ENCODE measurements around the gene CYP3A7.
"Not testable (repeated sequence)": the region's sequence is repeated elsewhere in the genome, so short reads cannot be mapped to it uniquely, and the experiment has no call there.

Gene CYP3A7

DNA sequence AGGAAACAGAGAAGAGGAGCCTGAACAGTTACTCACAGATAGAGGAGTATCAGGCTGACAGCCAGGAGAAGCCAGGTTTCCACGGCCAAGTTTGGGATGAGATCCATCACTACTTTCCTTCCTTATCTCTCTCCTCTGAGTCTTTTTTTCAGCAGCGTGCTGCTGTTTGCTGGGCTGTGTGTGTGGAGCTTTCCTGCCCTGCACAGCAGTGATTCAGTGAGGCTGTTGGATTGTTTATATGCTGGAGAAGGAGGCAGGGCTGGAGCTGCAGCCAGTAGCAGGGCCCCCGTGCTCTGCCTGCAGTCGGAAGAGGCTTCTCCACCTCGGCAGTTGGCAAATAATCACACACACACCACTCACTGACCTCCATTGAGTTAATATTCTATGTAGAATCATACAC is at the start of gene CYP3A7:
Gene CYP3A7, minus strand, starts transcription at position 210 of the 400 bp plus-strand sequence. Its CDS starts 103 bp downstream, at position 107.
- Mint-ChIP-seq H3K27ac (no peak within 1 kb of the TSS), H3K36me3 (ENCODE audit: low read depth) (peaks cover 14% of the 10 kb centered on the region), H3K4me1 (ENCODE audit: low read depth) (no peaks in the 10 kb centered on the region), H3K4me3 (no peak within 1 kb of the TSS), H3K9me3 (no peaks in the 10 kb centered on the region), H3K27me3 (ENCODE audit: low read depth) (no peaks in the 10 kb centered on the region)
- no peak for DNase-seq (ENCODE audit: low spot score)

DNA sequence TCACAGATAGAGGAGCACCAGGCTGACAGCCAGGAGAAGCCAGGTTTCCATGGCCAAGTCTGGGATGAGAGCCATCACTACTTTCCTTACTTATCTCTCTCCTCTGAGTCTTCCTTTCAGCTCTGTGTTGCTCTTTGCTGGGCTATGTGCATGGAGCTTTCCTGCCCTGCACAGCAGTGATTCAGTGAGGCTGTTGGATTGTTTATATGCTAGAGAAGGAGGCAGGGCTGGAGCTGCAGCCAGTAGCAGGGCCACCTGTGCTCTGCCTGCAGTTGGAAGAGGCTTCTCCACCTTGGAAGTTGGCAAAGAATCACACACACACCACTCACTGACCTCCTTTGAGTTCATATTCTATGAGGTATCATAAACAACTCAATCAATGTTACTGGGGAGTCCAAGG is 49.0 kb upstream of the CYP3A7 start, which contains the start of gene CYP3A4:
Gene CYP3A4, minus strand, starts transcription at position 178 of the 400 bp plus-strand sequence. Its CDS starts 103 bp downstream, at position 75.
- no peaks in the 10 kb centered on the region for H3K9me3 Mint-ChIP-seq
- peaks cover 3% of the 10 kb centered on the region for H3K27me3 Mint-ChIP-seq (ENCODE audit: low read depth)
- no peak within 1 kb of the TSS for H3K27ac Mint-ChIP-seq
- no peaks in the 10 kb centered on the region for H3K36me3 Mint-ChIP-seq (ENCODE audit: low read depth)
- no peak within 1 kb of the TSS for H3K4me3 Mint-ChIP-seq
- H3K4me1 Mint-ChIP-seq (ENCODE audit: low read depth), result peaks cover 4% of the 10 kb centered on the region
- DNase-seq (ENCODE audit: low spot score), result no peak

DNA sequence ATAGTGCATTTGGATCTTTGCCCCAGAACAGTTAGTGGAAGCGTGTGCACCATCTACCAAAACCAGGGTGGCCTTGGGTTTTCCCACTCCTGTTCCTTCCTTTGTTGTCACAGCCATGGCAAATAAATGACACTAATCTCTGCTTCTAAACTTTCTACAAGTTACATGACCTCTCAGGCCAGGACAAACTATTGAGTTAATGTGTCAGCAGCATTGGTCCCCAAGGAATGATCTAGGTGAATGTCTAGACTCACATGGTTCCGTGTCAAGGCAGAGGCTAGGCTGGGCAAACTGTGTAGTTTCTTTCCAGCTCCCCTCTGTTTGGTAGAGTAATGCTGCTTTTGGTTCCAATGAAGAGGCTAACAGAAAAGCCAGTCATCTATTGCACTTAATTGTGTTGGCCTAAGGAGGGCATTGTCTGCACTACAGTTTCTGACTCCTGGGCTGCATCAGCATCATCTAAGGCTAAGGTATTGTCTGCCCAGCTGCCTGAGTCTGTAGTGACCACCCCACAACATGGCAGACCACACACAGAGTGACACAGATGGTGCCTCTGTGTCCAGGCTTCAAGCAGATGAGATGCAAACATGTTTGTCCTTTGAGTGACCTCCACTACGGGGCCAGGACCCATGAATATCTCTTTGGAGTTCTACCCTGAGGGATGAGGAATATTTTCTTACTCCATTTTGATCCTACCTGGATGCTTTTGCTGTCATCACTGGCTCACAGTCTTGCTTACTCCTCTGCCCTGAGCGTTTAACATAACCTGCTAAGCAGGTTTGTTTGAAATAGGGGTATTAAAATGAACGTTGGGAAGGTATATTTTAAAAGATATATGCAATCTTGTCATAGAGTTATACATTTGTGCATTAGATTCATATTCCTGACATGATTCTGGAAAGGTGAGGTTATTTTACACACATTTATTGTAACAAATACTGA is 47.3 kb upstream of the CYP3A7 start:
- DNase-seq (ENCODE audit: low spot score), result no peak
- no peak overlapping the region for H3K4me3 Mint-ChIP-seq
- no peaks in the 10 kb centered on the region for H3K36me3 Mint-ChIP-seq (ENCODE audit: low read depth)
- H3K9me3 Mint-ChIP-seq, result no peaks in the 10 kb centered on the region
- H3K27ac Mint-ChIP-seq, result no peak overlapping the region
- H3K4me1 Mint-ChIP-seq (ENCODE audit: low read depth), result no peaks in the 10 kb centered on the region
- H3K27me3 Mint-ChIP-seq (ENCODE audit: low read depth), result peaks cover 6% of the 10 kb centered on the region

DNA sequence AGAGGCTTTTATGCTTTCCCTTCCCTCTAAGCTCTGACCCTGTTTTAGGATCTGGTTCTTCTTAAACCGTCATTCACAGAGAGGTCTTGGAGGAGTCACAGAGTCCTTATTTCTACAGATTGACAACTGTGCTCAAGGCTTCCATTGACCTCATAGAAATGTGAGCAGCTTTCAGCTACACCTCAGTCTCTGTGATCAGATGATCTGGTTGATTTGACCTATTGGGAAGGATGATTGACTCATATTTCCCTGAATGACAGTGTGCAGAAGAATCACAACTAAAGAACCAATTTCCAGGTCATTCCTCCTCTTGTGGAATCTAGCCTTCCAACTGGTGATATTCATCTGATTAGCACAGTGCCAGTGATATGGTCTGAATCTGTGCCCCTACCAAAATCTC is 45.6 kb upstream of the CYP3A7 start:
- H3K9me3 Mint-ChIP-seq, result no peaks in the 10 kb centered on the region
- peaks cover 17% of the 10 kb centered on the region for H3K27me3 Mint-ChIP-seq (ENCODE audit: low read depth)
- DNase-seq (ENCODE audit: low spot score), result no peak
- H3K36me3 Mint-ChIP-seq (ENCODE audit: low read depth), result no peaks in the 10 kb centered on the region
- H3K4me1 Mint-ChIP-seq (ENCODE audit: low read depth), result no peaks in the 10 kb centered on the region
- H3K4me3 Mint-ChIP-seq, result no peak overlapping the region
- H3K27ac Mint-ChIP-seq, result no peak overlapping the region

DNA sequence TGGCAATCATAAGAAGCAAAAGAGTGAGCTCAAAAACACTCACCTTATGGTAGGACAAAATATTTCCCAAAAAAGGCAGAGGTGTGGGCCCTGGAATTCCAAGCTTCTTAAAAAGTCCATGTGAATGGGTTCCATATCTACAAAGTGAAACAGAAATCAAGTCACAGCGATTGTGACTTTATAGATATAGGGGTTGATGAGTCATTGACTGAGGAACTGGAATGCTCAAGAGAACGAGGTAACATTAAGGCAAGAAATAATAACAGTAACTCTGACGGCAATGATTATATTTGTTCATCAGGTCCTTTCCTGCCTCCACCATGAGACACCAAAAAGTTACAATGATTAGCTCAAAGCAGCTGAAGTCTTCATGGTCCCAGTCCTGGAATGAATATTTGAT is 45.0 kb upstream of the CYP3A7 start:
- H3K4me3 Mint-ChIP-seq, result no peak overlapping the region
- H3K9me3 Mint-ChIP-seq, result no peaks in the 10 kb centered on the region
- DNase-seq (ENCODE audit: low spot score), result no peak
- H3K36me3 Mint-ChIP-seq (ENCODE audit: low read depth), result no peaks in the 10 kb centered on the region
- H3K27me3 Mint-ChIP-seq (ENCODE audit: low read depth), result peaks cover 22% of the 10 kb centered on the region
- H3K4me1 Mint-ChIP-seq (ENCODE audit: low read depth), result no peaks in the 10 kb centered on the region
- no peak overlapping the region for H3K27ac Mint-ChIP-seq

DNA sequence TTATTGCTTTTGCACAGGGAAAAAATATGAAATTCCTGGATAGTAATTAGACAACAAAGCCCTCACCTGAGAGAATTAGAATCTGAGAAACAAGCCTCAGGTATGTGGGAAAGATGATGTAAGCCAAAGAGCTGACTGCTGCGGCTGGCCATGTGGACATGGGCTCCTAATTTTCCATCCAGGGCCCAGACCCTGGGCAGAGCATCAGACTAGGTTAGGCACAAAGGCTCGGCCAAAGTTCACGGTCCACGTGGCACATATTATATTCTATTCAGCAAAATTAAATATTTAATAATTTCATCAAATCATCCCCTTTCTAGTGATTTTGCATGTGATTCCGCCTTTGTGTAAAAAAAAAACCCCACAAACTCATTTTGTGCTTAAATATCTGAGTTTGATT is 43.9 kb upstream of the CYP3A7 start:
- no peak overlapping the region for H3K27ac Mint-ChIP-seq
- no peaks in the 10 kb centered on the region for H3K4me1 Mint-ChIP-seq (ENCODE audit: low read depth)
- H3K27me3 Mint-ChIP-seq (ENCODE audit: low read depth), result peaks cover 30% of the 10 kb centered on the region
- DNase-seq (ENCODE audit: low spot score), result no peak
- no peaks in the 10 kb centered on the region for H3K36me3 Mint-ChIP-seq (ENCODE audit: low read depth)
- H3K4me3 Mint-ChIP-seq, result no peak overlapping the region
- H3K9me3 Mint-ChIP-seq, result no peaks in the 10 kb centered on the region

DNA sequence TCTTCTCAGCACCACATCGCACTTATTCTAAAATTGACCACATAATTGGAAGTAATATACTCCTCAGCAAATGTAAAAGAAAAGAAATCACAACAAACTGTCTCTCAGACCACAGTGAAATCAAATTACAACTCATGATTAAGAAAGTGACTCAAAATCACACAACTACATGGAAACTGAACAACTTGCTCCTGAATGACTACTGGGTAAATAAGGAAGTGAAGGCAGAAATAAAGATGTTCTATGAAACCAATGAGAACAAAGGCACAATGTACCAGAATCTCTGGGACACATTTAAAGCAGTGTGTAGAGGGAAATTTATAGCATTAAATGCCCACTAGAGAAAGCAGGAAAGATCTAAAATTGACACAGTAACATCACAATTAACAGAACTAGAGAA is 38.4 kb upstream of the CYP3A7 start:
- H3K27ac Mint-ChIP-seq; H3K4me1 Mint-ChIP-seq (ENCODE audit: low read depth); H3K4me3 Mint-ChIP-seq; H3K9me3 Mint-ChIP-seq; DNase-seq (ENCODE audit: low spot score); H3K36me3 Mint-ChIP-seq (ENCODE audit: low read depth): not testable (repeated sequence)
- H3K27me3 Mint-ChIP-seq (ENCODE audit: low read depth), result peaks cover 46% of the 10 kb centered on the region

DNA sequence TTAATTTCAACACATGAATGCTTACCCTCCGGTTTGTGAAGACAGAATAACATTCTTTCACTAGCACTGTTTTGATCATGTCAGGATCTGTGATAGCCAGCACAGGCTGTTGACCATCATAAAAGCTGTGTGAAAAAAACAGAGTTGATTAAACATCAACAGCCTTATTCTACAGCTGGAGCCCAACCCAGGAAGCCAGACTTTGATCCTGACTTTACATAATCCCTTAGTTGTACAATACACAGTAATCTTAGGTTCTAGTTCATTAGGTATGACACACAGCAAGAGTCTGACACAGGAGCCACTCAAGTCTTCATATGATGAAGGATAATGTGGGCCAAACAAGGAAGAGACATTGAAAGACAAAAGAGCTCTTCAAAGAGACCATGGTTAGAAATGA is 37.6 kb upstream of the CYP3A7 start:
- no peak overlapping the region for H3K4me3 Mint-ChIP-seq
- no peak for DNase-seq (ENCODE audit: low spot score)
- no peak overlapping the region for H3K27ac Mint-ChIP-seq
- no peaks in the 10 kb centered on the region for H3K36me3 Mint-ChIP-seq (ENCODE audit: low read depth)
- H3K27me3 Mint-ChIP-seq (ENCODE audit: low read depth), result peaks cover 49% of the 10 kb centered on the region
- H3K9me3 Mint-ChIP-seq, result peaks cover 4% of the 10 kb centered on the region
- H3K4me1 Mint-ChIP-seq (ENCODE audit: low read depth), result peaks cover 7% of the 10 kb centered on the region

DNA sequence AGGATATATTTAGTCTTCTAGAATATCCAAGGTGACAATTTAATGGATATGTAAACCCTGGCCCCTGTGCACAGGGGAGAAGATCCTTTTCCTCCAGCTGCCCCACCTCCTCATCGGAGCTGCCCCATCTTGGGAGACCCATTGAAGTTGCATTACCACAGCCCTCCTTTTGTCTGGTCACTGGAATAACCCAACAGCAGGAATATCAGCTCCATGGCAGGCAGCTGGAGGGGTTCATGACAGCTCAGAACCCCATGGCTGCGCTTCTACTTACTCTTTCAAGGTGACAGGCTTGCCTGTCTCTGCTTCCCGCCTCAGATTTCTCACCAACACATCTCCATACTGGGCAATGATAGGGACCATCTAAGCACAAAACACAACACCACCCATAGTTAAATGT is 34.5 kb upstream of the CYP3A7 start:
- H3K9me3 Mint-ChIP-seq; H3K27ac Mint-ChIP-seq; H3K36me3 Mint-ChIP-seq (ENCODE audit: low read depth); DNase-seq (ENCODE audit: low spot score); H3K4me1 Mint-ChIP-seq (ENCODE audit: low read depth); H3K4me3 Mint-ChIP-seq: not testable (repeated sequence)
- H3K27me3 Mint-ChIP-seq (ENCODE audit: low read depth), result peaks cover 30% of the 10 kb centered on the region

DNA sequence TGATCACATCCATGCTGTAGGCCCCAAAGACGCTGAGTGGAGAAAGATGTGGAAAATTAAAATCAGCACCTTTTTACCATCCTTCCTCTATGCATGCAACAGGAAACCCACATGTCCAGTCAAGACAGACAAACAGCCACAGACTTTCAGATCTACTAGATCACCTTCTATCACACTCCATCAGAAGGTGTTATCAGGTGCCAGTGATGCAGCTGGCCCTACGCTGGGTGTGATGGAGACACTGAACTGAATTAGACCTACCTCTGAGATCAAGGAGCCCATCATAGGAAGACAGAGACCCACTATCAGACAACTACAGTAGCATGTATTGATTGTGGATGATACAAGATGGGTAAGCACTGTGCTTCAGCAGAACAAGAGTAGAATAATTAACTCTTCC is 33.5 kb upstream of the CYP3A7 start:
- no peaks in the 10 kb centered on the region for H3K36me3 Mint-ChIP-seq (ENCODE audit: low read depth)
- DNase-seq (ENCODE audit: low spot score), result no peak
- H3K27me3 Mint-ChIP-seq (ENCODE audit: low read depth), result peaks cover 23% of the 10 kb centered on the region
- H3K4me1 Mint-ChIP-seq (ENCODE audit: low read depth), result peaks cover 9% of the 10 kb centered on the region
- peaks cover 4% of the 10 kb centered on the region for H3K9me3 Mint-ChIP-seq
- no peak overlapping the region for H3K4me3 Mint-ChIP-seq
- H3K27ac Mint-ChIP-seq, result no peak overlapping the region

DNA sequence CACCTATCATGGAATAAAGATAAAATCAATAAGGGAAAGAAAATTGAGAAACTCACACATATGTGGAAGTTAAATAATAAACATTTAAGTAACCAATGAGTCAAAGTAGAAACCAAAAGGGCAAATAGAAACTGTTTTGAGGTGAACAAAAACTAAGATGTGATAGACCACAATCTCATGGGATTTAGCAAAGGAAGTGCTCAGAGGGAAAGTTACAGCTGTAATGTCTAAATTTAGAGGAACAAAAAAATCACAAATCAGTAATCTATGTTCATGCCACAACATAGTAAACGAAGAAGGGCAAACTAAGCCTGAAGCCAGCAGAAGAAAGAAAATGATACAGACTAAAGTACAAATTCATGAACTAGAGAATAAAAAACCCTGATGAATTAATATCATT is 32.7 kb upstream of the CYP3A7 start:
- Mint-ChIP-seq H3K4me1 (ENCODE audit: low read depth) (peaks cover 9% of the 10 kb centered on the region), H3K4me3 (no peak overlapping the region), H3K27ac (no peak overlapping the region), H3K27me3 (ENCODE audit: low read depth) (peaks cover 22% of the 10 kb centered on the region), H3K9me3 (peaks cover 4% of the 10 kb centered on the region), H3K36me3 (ENCODE audit: low read depth) (no peaks in the 10 kb centered on the region)
- DNase-seq (ENCODE audit: low spot score), result no peak

DNA sequence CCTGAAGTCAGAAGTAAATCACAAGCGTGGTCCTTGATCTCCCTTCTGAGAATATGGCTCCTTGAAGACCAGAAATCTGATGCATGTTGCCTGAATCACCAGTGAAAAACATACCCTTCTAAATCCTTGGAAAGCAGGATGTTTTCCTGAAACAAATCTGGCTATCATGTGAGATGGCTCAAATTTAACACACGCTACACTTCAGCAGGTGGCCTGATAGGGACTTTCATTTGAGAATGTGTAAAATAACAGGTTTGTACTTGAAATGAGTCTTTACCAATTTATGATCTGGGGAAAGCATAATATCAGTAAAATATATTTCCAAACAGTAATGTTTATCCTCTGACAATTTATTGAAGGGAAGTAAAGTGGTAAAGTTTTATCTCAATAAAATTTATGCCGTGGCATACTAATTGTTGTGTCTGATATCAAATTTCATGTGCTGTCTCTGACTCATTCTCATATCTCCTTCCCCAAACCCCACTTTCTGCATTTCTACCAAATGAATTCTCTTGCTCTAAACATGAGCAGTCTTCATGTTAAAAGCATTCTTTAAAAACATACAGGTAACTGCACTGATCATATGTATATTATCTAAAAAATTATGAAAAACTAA is 31.6 kb upstream of the CYP3A7 start:
- peaks cover 9% of the 10 kb centered on the region for H3K4me1 Mint-ChIP-seq (ENCODE audit: low read depth)
- peaks cover 4% of the 10 kb centered on the region for H3K9me3 Mint-ChIP-seq
- no peak overlapping the region for H3K27ac Mint-ChIP-seq
- no peak for DNase-seq (ENCODE audit: low spot score)
- H3K27me3 Mint-ChIP-seq (ENCODE audit: low read depth), result peaks cover 20% of the 10 kb centered on the region
- no peak overlapping the region for H3K4me3 Mint-ChIP-seq
- no peaks in the 10 kb centered on the region for H3K36me3 Mint-ChIP-seq (ENCODE audit: low read depth)

DNA sequence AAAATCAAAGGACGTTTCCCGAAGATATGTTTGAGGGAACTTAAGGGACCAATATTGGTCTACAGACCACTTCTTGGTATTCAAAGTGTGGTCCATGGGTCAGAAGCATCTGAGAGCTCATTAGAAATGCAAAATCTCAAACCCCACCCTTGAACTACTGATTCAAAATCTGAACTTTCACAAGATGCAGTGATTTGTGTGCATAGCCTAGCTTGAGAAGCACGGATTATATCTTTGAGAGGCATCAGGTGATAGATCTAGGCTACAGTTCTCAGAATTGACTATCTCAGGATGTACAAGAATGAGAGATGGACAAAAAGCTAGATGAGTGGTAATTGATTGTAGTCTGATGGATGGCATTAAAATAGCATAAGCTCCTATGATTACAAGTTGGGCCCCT is 29.5 kb upstream of the CYP3A7 start:
- Mint-ChIP-seq H3K27ac (no peak overlapping the region), H3K9me3 (no peaks in the 10 kb centered on the region), H3K4me1 (ENCODE audit: low read depth) (peaks cover 9% of the 10 kb centered on the region), H3K4me3 (no peak overlapping the region), H3K36me3 (ENCODE audit: low read depth) (no peaks in the 10 kb centered on the region), H3K27me3 (ENCODE audit: low read depth) (peaks cover 11% of the 10 kb centered on the region)
- no peak for DNase-seq (ENCODE audit: low spot score)

DNA sequence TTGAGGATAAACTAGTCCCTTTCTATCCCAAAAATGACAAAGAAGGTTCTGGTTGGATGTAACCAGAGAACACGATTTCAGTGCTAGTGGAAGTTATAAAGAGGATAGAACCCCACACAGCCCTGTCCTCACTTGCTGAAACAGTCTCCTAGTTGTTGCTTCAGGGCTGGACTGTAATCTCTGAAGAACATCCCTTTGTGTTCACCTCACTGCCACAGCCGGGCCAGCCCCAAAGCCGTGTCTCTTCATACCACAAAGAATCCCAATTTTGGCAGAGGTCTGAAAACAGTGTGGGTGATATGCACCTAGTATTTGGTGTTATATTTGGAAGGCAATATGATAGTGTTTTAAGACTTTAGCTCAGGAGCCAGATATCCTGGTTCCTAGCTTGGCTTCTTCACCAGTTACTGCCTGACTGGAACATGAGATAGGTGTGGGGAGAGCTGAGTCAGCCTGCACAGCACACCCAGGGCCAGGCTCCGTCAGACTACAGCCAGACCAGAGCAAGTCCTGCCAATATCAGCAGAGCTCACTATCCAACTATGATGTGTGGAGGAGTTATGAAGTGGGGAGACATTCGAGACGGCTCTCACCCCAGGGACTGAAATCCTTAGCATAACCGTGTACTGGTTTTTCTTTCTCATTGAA is 27.8 kb upstream of the CYP3A7 start:
- H3K4me3 Mint-ChIP-seq, result no peak overlapping the region
- no peak for DNase-seq (ENCODE audit: low spot score)
- peaks cover 4% of the 10 kb centered on the region for H3K4me1 Mint-ChIP-seq (ENCODE audit: low read depth)
- H3K9me3 Mint-ChIP-seq, result no peaks in the 10 kb centered on the region
- peaks cover 6% of the 10 kb centered on the region for H3K27me3 Mint-ChIP-seq (ENCODE audit: low read depth)
- no peak overlapping the region for H3K27ac Mint-ChIP-seq
- H3K36me3 Mint-ChIP-seq (ENCODE audit: low read depth), result no peaks in the 10 kb centered on the region
